Posterior vena cava (tissue), 2 donors: Measurements from ENCODE around the gene BSCL2. TPM values are rescaled to one million over a fixed set of nuclear protein-coding genes. Genes with fewer than 3 reads are reported as not detected.
"Not testable (repeated sequence)": the region's sequence is repeated elsewhere in the genome, so short reads cannot be mapped to it uniquely, and the experiment has no call there.

ENCODE experiments used
- DNase-seq: peaks from one replicate; pipeline ENCODE4 v3.0.0-alpha.2; 2020; ENCODE audit warnings: low spot score
- intact Hi-C, 2 donors: fragments of 100-400 bp; cut with DNase I; formaldehyde crosslinking; loops; one replicate each; pipeline versions ENCODE4 v1.14.1 to v1.14.2; 2022 to 2023
- total RNA-seq, 2 donors: library from RNA; stranded (reverse); fragmentation: NEBNext Ultra II Directional; extraction: Animal tissue kit (Norgen Biotek cat#: 25700); gene quantifications; one replicate each; pipeline ENCODE4 v1.2.1, GENCODE V29; 2021
- donor health status: DM: yes; HTN: yes; CAD: no.
- donor health status: DM: yes; HTN: yes; CAD: no.

BSCL2 gene
- total RNA-seq, 2 donors from 2014 or later = 30.6 to 54.8 TPM

DNA sequence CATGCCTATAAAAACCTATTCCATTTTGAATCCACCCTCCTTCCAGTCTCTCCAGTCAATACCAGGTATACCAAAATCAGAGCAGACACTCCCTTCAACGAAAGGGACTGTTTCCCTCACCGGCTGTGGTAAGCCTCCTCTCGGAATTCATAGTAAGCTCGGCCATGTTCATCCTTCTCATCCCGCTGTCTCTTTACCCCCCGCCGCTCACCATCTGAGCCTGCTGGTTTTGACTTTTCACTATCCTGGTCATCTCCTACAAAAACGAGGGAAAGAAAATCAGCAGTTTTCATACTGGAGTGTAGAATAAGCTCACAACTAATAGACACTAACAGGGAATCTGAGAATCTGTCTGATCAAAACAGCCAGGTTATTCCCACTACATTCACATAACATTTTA lies 16.9 kb upstream of the BSCL2 start:
- no peak for DNase-seq
- intact Hi-C loops = no loop called here

DNA sequence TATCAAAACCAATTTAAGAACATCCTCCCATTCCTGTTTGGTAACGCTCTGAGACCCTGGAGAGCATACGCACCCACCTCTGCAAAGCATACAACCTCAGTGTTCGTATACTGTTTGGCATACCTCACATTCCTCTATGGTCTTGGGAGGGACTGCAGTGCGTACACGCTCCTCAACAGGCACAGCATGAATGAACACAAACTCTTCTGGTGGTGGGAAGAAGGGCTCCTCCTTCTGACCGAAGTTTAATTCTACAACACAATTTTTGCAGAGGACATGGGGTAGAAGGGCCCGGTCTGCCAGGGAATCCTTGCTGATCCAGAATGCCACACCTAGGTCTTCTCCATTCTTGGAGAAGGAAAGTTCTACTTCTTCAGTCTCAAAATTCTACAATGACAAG lies 14.8 kb upstream of the BSCL2 start:
- DNase-seq = no peak
- intact Hi-C loops = no loop called here

DNA sequence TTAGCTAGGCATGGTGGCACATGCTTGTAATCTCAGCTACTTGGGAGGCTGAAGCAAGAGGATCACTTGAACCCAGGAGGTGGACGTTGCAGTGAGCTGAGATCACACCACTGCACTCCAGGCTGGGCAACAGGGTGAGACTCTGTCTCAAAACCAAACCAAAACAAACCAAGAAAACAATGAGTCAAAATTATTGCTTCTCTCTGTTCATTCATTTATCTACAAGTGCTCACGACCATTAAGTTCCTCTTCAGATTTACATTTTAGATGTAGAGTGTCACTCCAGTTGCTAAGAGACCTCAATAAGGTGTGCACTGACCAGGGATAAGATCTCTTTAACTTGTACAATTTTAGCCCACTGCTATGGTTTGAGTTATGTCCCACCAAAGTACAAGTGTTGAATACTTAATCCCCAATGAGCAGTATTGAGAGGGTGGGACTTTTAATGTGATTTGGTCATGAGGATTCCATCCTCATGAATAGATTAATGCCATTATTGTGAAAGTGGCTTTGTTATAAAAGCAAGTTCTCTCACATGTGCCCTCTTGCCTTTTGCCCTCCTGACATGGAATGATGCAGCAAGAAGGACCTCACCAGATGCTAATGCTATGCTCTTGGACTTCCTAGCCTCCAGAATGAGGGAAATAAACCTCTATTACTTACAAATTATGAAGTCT lies 12.2 kb upstream of the BSCL2 start:
- intact Hi-C loops = no loop called here
- DNase-seq = no peak

DNA sequence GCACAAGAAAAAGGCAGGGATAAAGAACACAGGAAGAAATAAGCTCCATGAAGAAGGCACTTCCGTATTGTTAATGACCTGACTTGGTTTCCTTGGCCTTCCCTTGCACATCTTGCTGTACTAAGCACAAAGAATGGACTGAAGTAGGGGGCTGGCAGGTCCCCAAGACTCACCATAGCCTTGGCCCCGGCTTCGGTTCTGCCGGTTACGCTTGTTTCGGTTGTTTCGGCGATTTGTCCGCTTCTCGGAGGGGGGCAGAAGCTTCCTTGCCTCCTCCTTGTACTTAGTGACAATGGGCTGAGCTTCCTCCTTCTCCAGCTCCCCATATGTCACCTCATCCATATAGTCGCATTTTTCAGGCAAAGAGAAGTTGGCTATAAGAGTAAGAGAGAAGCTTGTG lies 9.6 kb upstream of the BSCL2 start:
- no peak for DNase-seq
- intact Hi-C loops = no loop called here

DNA sequence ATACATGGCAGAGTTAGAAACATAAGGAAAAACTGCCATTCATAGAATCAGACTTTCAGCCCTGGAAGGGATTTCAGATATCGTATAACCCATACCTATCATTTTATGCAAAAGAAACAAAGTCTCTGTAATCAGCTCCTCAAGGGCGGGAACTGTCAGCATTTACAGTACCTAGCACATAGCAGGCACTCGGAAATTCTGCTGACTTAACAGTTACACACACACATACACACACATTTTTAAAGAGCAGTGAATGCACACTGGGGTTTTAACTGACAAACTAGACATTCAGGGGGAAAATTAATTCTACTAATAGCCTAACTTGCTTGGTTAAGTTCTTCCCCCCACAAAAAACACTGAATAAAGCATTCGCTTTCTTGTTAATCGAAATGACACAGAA lies 9.0 kb upstream of the BSCL2 start:
- no peak for DNase-seq
- intact Hi-C loops = no loop called here

DNA sequence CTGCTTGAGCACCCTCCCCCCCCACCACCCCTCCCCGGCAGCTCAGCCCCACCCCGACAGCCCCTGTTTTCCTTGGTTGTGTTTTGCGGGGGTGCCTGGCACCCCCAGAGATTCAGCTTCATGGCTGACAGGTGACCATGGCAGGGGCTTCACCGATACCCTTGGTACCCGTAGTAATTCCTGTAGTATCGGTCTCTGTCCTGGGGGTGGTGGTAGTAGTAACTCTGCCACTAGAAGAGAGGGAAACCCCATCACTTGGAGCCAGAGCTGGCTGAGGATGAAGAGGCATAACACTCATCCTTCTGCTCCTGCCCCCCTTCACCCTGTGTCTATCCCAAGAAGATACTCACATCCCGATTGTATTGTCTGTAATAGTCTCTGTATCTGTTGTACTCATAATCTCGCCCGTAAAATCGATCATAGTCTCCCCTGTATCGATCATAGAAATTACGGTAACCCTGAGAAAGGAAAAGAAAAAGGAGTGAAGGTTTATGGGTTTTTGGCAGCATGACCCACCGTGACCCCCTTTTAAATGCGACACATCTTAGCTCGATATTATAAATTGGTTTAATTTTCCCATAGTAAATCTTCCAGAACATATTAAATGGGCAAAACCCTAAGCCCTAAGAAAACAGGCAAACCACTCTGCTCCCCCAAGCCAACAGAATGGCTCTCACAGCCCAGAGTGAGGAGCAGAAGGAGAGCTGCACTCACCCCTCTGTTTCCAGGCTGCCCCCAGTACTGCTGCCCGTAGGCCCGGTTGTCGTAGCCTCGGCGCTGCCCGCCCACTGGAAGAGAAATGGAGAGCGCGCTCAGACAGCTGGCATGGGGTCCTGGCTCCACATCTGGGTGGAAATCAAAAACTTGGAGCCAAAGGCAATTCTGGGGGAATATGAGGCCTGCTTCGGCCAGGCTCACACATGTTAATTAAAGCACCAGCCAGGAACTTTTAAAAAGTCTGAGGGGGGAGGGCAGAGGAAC lies 8.2 kb upstream of the BSCL2 start:
- DNase-seq = no peak

DNA sequence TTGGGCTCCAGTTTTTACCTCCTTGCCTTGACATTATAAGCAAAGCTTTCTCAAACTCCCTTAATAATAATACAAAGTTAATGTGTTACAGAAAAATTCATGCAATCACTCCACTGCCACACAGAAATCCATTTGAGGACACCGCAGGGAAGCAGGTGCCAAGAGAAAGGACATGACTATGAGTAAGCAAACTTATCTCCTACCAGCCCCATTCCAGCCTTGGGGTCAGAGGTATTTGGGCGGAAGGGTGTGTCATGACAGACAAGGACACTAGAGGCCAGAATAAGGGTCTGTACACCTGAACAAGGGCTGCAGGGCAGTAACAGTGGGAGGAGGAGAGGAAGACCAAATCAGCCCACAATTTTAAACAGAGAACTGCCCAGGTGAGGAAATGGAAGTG lies 6.1 kb upstream of the BSCL2 start:
- no peak for DNase-seq
- intact Hi-C loops = no loop called here

More for the DNA sequence above, 8.2 kb upstream of the BSCL2 start:
- intact Hi-C loops = loop anchor here in 1 of 2 donors (1.0 kb wide), 1 partner anchor 47 kb away; no protein-coding TSS in a partner anchor

DNA sequence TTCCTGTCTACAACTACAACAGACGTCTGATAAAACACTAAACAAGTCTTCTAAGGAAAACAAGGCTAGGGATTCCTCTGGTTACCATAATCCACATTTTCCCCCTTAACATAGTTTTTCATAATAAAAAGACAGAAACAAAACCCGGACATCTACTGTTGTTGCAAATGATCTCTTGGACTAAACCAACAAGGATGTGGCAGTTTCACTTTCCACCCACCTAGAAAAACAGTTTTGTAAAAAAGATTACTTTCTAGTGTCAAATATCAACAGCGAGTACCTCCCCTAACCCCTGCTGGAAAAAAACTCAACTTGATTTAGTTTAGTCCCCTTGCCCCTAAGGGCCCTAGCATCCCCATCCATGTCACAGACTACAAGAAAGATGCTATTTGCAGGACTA lies 5.6 kb upstream of the BSCL2 start:
- DNase-seq = no peak
- intact Hi-C loops = no loop called here

DNA sequence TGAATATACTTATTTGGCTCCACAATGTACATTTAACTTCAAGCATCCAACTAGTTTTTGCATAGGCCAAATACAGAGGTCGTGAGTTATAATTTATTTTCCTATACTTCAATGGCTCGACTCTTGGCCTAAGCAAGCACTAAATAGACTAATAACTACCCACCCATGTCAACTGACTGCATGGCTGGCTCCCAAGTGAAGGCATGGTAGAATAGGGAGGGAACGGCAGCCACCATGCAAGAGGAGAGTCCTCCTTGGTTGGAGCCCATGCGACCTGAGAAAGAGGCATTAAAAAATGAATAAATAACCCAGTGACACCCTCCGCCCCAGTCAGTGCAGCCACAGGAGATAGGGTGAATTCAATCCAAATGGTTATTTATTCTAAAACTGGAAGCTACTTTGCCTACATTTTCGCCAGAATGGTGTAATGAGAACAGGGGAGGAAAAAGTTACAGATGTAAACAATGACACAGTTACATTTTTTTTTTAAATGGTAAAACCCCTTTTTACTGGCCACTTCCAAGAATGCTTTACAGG lies 5.1 kb upstream of the BSCL2 start:
- DNase-seq = no peak
- intact Hi-C loops = no loop called here

DNA sequence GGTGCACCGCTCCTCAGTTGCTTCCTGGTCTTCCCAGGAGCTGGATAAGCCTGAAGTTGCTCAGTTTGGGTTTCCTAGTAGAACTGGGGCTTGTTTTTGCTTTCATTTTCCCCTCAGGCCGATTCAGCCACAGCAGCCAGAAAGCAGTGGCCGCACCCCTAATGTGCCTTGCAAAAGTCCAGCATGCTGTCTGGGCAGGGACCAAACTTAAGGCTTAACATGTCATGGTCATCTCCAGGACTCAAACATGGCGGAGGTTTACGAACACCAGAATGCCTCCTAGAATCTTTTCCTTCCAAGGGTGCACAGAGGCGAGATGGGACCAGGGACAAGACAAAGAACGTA lies 2.7 kb upstream of the BSCL2 start:
- intact Hi-C loops = no loop called here
- DNase-seq = no peak

DNA sequence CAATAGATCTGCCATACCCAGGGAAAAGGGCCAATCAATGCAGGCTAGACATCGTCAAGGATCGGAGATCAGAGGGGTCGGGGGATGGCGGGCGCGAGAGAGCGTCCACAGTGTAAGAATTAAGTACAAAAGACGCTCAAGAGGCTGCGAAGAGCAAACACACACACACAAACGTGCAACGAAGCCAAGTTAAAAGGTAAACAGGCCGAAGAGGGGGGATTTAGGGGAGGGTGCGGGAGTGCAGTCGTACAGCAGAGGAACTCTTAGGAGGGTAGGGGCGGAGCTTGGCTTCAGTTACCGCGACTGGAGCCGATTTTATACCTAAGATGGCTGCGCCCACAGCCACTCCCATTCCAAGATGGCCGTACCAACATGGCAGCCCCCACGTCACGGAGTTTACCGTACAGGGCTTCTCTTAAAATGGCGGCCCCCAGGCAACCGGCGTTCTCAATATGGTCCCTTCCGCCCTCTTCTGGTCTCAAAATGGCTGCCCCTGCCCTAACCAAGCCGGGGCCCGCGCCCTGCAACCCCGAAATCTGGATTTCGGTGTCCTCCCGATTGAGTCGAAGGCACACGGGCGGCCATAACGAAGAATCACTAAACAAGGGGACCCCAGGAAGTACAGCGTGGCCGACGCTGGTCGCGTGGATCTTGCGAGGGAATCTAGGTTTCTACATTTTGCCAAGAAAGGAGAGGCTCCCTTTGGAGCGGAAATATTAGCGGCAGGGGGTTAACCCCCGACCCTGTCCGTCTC lies 2.2 kb upstream of the BSCL2 start:
- DNase-seq = peak; percentile 99
- intact Hi-C loops = no loop called here

DNA sequence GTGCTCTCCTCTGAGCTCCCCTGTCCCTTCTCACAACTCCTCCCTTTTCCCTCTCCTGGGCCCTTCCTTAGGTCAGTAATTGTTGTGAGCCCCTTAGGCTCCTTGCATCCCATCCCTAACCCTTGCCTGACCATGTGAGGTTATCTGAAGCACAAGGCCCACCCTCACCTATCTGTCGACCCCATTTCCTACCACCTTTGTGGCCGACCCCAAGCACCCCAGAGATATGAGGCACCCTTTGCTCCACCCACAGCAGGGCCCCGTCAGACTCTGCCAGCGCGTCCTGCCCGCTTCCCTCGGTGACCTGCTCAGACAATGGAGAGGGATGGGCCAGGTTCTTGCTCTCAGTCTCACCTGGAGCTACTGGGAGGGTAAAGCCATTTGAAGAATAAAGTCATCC lies 1.6 kb upstream of the BSCL2 start:
- intact Hi-C loops = no loop called here

DNA sequence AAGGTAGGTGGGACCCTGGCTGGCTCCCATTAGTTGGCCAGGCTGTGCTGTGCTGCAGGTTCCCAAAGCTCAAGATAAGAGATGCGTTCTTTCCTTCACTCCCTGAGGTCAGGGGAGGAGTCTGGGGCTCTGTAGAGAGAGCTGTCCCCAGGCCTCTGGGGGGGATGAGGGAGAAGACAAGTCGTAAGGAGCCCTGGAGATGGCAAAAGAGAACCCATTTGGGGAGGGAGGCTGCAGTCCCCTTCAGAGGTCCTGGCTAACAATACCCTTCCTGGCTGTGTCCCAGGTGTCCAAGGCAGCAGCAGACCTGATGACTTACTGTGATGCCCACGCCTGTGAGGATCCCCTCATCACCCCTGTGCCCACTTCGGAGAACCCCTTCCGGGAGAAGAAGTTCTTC lies 1.2 kb upstream of the BSCL2 start:
- intact Hi-C loops = no loop called here
- DNase-seq = no peak

More for the DNA sequence above, 1.6 kb upstream of the BSCL2 start:
- no peak for DNase-seq

DNA sequence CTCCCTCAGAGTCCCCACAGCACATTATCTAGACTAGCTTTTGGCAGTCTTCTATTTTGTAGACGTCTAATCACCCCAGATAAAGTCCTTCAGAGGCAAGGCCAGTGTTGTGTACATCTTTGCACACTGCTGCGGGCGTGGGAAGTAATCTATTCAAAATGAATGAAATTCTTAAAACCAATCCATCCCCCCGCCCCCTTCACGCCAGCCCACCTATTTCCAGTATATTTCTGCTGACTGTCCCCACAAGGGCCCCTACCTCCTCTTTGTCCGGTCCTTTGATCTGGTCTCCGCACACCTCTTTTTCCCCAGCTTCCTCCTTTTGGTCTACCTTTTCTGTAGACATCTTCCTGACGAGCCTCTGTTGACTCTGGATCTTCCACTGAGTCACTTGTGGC lies 375 bp downstream of the BSCL2 start:
- DNase-seq = no peak
- intact Hi-C loops = no loop called here

DNA sequence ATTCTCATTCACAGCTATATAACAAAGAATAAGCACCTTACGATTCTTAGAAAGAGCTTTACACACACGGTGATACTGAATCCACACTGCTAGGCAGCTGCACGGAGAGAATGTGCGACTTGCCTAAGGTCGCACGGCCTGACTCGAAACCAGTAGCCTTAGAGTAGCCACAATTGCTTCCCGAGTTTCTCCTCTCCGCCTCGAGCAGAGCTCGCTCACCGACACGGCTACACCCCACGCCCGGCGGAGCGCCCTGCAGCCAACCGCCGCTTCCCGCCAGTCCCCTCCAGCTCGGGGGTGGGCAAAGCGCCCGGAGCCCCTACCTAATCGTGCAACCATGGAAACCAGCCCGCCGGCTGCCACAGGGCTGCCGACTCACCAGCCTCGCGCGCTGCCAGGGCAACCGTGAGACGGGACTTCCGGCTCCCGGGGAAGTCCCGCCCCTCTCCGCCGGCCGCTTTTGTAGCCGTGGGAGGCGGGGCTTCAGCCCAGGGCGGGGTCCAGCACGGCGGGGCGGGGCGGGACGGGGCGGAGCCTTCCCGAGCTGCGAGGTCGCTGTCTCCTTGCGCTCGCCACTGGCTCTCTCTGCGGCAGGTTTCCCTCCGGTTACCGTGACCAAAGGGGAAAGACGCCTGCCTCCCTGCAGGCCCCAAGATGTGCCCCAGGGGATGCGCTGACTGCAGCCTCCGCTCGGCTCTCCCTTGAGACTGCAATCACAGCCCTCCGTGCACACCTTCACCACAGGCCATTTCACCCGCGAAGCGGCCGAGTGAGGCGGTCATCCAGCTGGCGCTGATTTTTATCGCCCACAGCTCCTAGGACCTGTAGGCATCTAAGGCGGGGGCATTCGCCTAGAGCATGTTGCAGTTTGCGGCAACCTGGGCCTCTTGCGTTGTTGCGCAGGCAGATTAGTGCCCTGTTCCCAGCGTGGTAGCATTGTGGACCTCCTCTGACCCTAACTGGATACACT lies 1.1 kb downstream of the BSCL2 start:
- intact Hi-C loops = no loop called here
- DNase-seq = peak; percentile 99

DNA sequence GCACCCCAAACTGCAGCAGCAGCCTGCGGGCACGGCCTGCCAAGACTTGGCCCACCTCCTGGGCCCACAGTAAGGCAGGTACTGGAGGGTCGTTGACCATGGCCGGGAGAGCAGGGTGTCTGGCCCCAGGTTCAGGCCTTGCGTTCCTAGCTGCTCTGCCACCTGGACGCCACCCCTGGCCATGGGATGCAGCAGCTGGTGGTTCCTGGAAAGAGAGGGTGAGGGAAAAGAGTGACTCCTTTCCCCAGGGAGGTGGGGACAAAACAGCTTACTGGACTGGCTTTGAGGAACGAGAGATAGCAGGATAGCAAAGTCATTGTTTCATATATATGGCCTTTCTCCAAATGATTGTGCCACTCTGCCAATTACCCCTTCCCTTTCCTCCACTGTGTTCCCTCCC lies 1.8 kb downstream of the BSCL2 start:
- DNase-seq = no peak
- intact Hi-C loops = no loop called here

DNA sequence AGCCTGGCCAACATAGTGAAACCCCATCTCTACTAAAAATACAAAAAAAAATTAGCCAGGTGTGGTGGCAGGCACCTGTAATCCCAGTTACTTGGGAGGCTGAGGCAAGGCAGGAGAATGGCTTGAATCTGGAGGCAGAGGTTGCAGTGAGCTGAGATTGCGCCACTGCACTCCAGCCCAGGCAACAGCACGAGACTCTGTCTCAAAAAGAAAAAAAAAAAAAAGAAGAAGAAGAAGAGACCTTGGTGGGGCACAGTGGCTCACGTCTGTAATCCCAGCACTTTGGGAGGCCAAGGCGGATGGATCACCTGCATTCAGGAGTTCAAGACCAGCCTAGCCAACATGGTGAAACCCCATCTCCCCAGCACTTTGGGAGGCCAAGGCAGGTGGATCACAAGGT lies 3.3 kb downstream of the BSCL2 start:
- intact Hi-C loops, DNase-seq: not testable (repeated sequence)

DNA sequence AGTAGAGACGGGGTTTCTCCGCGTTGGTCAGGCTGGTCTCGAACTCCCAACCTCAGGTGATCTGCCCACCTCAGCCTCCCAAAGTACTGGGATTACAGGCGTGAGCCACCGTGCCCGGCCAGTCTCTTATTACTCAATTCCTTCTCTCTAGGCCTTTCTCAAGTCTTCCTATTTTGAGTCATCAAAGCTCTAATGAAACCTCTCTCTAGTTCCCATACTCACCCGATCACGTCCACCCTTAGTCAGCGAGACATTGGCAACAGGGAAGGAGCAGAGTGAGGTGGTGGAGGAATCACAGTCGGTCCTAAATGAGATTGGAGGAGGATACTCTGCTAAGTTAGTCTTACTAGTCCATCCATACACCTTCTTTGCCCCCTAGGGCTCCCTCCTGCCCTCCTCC lies 5.0 kb downstream of the BSCL2 start:
- no peak for DNase-seq
- intact Hi-C loops = no loop called here
